ENCODE measurements around the gene AJAP1. TPM values are rescaled to one million over a fixed set of nuclear protein-coding genes. Genes with fewer than 3 reads are reported as not detected.

Gene AJAP1
- polyA plus RNA-seq, 4 donors, result 1.0 to 2.6 (median 1.5) TPM

- no peak for DNase-seq (ENCODE audit: low read depth in 4 of 4, low spot score in 2 of 4)
Measured at GRCh38 chr1:4676253-4676652, 21.8 kb downstream of the AJAP1 start.

GRCh38 chr1:4677608-4678007 is 23.2 kb downstream of the AJAP1 start:
- no peak for DNase-seq (ENCODE audit: low read depth in 4 of 4, low spot score in 2 of 4)

GRCh38 chr1:4678066-4678717 is 23.8 kb downstream of the AJAP1 start:
- no peak for DNase-seq (ENCODE audit: low read depth in 4 of 4, low spot score in 2 of 4)

GRCh38 chr1:4681026-4681425 is 26.6 kb downstream of the AJAP1 start:
- DNase-seq (ENCODE audit: low read depth in 4 of 4, low spot score in 2 of 4), result no peak

- no peak for DNase-seq (ENCODE audit: low read depth in 4 of 4, low spot score in 2 of 4)
Measured at GRCh38 chr1:4682607-4683220, 28.3 kb downstream of the AJAP1 start.

- DNase-seq (ENCODE audit: low read depth in 4 of 4, low spot score in 2 of 4), result no peak
Measured at GRCh38 chr1:4684136-4684535, 29.7 kb downstream of the AJAP1 start.

GRCh38 chr1:4684864-4685522 is 30.6 kb downstream of the AJAP1 start:
- DNase-seq (ENCODE audit: low read depth in 4 of 4, low spot score in 2 of 4), result no peak

- DNase-seq (ENCODE audit: low read depth in 4 of 4, low spot score in 2 of 4), result no peak
Measured at GRCh38 chr1:4685523-4685865, 31.1 kb downstream of the AJAP1 start.

- DNase-seq (ENCODE audit: low read depth in 4 of 4, low spot score in 2 of 4), result no peak
Measured at GRCh38 chr1:4687943-4688342, 33.5 kb downstream of the AJAP1 start.

- no peak for DNase-seq (ENCODE audit: low read depth in 4 of 4, low spot score in 2 of 4)
Measured at GRCh38 chr1:4689271-4689935, 35.0 kb downstream of the AJAP1 start.

- no peak for DNase-seq (ENCODE audit: low read depth in 4 of 4, low spot score in 2 of 4)
Measured at GRCh38 chr1:4689941-4690635, 35.7 kb downstream of the AJAP1 start.

- DNase-seq (ENCODE audit: low read depth in 4 of 4, low spot score in 2 of 4), result no peak
Measured at GRCh38 chr1:4690951-4691675, 36.7 kb downstream of the AJAP1 start.

- no peak for DNase-seq (ENCODE audit: low read depth in 4 of 4, low spot score in 2 of 4)
Measured at GRCh38 chr1:4691766-4692405, 37.5 kb downstream of the AJAP1 start.

GRCh38 chr1:4692437-4692836 is 38.0 kb downstream of the AJAP1 start:
- DNase-seq (ENCODE audit: low read depth in 4 of 4, low spot score in 2 of 4), result no peak

GRCh38 chr1:4693331-4693730 is 38.9 kb downstream of the AJAP1 start:
- DNase-seq (ENCODE audit: low read depth in 4 of 4, low spot score in 2 of 4), result no peak

- DNase-seq (ENCODE audit: low read depth in 4 of 4, low spot score in 2 of 4), result no peak
Measured at GRCh38 chr1:4693891-4694290, 39.5 kb downstream of the AJAP1 start.

- DNase-seq (ENCODE audit: low read depth in 4 of 4, low spot score in 2 of 4), result no peak
Measured at GRCh38 chr1:4694492-4694891, 40.1 kb downstream of the AJAP1 start.

- DNase-seq (ENCODE audit: low read depth in 4 of 4, low spot score in 2 of 4), result no peak
Measured at GRCh38 chr1:4695241-4695640, 40.8 kb downstream of the AJAP1 start.

GRCh38 chr1:4696161-4696745 is 41.8 kb downstream of the AJAP1 start:
- no peak for DNase-seq (ENCODE audit: low read depth in 4 of 4, low spot score in 2 of 4)

- no peak for DNase-seq (ENCODE audit: low read depth in 4 of 4, low spot score in 2 of 4)
Measured at GRCh38 chr1:4696753-4697152, 42.3 kb downstream of the AJAP1 start.
